Adrenal gland (tissue), 12 donors: ENCODE results near the gene ESM1. TPM values are rescaled to one million over a fixed set of nuclear protein-coding genes. Genes with fewer than 3 reads are reported as not detected.

ENCODE experiments used
- DNase-seq, 7 donors: peaks; one replicate each; pipeline ENCODE4 v3.0.0-alpha.2; 2019 to 2020
- H3K27ac ChIP-seq, 5 donors: fragments of 200-600 bp; sonication (generic) in 4 of 5; 1 replicate in 3 of 5; 2 replicates in 2 of 5; pipeline versions ENCODE4 v1.5.1 to v1.8.0; 2016 to 2020; ENCODE audit warnings: mild to moderate bottlenecking in 1 of 5
- H3K27me3 ChIP-seq: fragments of 200-600 bp; 2 replicates; pipeline ENCODE4 v1.8.0; 2021
- H3K36me3 ChIP-seq, 2 donors: fragments of 200-600 bp; replicated peaks in 1 of 2; 1 replicate in 1 of 2; 2 replicates in 1 of 2; pipeline versions ENCODE4 v1.5.1 to v1.8.0; 2018 to 2022
- H3K4me1 ChIP-seq, 2 donors: fragments of 200-600 bp; replicated peaks in 1 of 2; 1 replicate in 1 of 2; 2 replicates in 1 of 2; pipeline versions ENCODE4 v1.5.1 to v1.8.0; 2018 to 2021
- H3K4me3 ChIP-seq, 4 donors: fragments of 200-600 bp; sonication (generic) in 3 of 4; one replicate each; pipeline ENCODE4 v1.5.1; 2016 to 2018
- H3K9me3 ChIP-seq, 3 donors: fragments of 200-600 bp; sonication (generic) in 1 of 3; replicated peaks in 1 of 3; 1 replicate in 2 of 3; 2 replicates in 1 of 3; pipeline versions ENCODE4 v1.5.1 to v1.8.0; 2016 to 2021
- CTCF ChIP-seq, 6 experiments: fragments of 450-650 bp in 4 of 6; fragments of 200-600 bp in 2 of 6; sonication (generic) in 1 of 6; IDR thresholded peaks; 1 replicate in 5 of 6; 2 replicates in 1 of 6; pipeline versions ENCODE4 v1.5.1 to v1.8.0; 2016 to 2021; ENCODE audit warnings: antibody characterized with exemption in 6 of 6, mild to moderate bottlenecking in 2 of 6, moderate library complexity in 1 of 6
- POLR2A ChIP-seq, 2 donors: fragments of 450-650 bp; IDR thresholded peaks; one replicate each; pipeline ENCODE4 v1.6.1; 2017; ENCODE audit warnings: antibody characterized with exemption in 2 of 2, mild to moderate bottlenecking in 2 of 2, moderate library complexity in 1 of 2
- WGBS, 4 donors: extraction: QIAGEN DNeasy Blood & Tissue Kit in 2 of 4; methylation state at CpG; one replicate each; pipeline versions ENCODE4 v1.1.5 to v1.1.7; 2013 to 2017; 5-methylcytosine and 5-hydroxymethylcytosine counted together
- intact Hi-C, 2 donors: fragments of 100-400 bp; cut with DNase I; formaldehyde crosslinking; loops; one replicate each; pipeline versions ENCODE4 v1.14.1 to v1.15.0; 2022 to 2023
- polyA plus RNA-seq, 3 donors: library from polyadenylated mRNA; stranded (reverse); fragments of 200-250 nt in 2 of 3; fragments of 350-450 nt in 1 of 3; fragmentation: Illumina TruSeq in 1 of 3; extraction: RNeasy Lipid Tissue Mini Kit (QIAGEN cat#74804) in 1 of 3; gene quantifications; one replicate each; pipeline ENCODE4 v1.2.3, GENCODE V29; 2013 to 2014
- total RNA-seq, 9 donors: library from RNA; depleted of rRNA in 4 of 9; stranded (reverse); fragments of >200 nt in 4 of 9; fragments of 120-200 nt in 1 of 9; fragmentation: NEBNext Ultra II Directional in 1 of 9; extraction: Animal tissue kit (Norgen Biotek cat#: 25700) in 1 of 9; gene quantifications; one replicate each; pipeline versions ENCODE4 v1.1.0 to v1.2.4, GENCODE V29; 2013 to 2023
- donor health status: healthy with polysubstance abuse.
- donor health status: Bipolar disorder and iron deficiency.
- donor health status: DM: yes; HTN: yes; CAD: no.
- donor health status: DM: no; HTN: no; CAD: no.
- donor health status: DM: no; HTN: no; CAD: no.
- donor health status: DM: yes; HTN: yes; CAD: no.

Gene ESM1
- total and polyA plus RNA-seq, 12 donors: 0.43 to 5.4 (median 1.3) TPM

- H3K4me3 ChIP-seq: no peak overlapping the region
- H3K27ac ChIP-seq: no peak overlapping the region
- no peaks in the 10 kb centered on the region for H3K36me3 ChIP-seq
- DNase-seq: peak in 2 of 7 donors; percentile 23 to 48
- H3K9me3 ChIP-seq: no peaks in the 10 kb centered on the region
- WGBS, 4 donors: 65 to 66% (median 65%) methylated on average over 7 of the region's 7 CpGs
- TF ChIP-seq POLR2A (IDR thresholded peaks at IDR 0.05) (no peak), CTCF (IDR thresholded peaks at IDR 0.05) (peak; percentile 41 to 67 (median 52))
- intact Hi-C loops: loop anchor here in 1 of 2 donors (10.0 kb wide), 1 partner anchor 200 kb away; no protein-coding TSS in a partner anchor
- no peaks in the 10 kb centered on the region for H3K27me3 ChIP-seq
- H3K4me1 ChIP-seq: no peaks in the 10 kb centered on the region
Observed at GRCh38 chr5:54944364-54944763, 41.0 kb downstream of the ESM1 start.

- Histone ChIP-seq H3K36me3 (no peaks in the 10 kb centered on the region), H3K4me3 (no peak overlapping the region), H3K27me3 (no peaks in the 10 kb centered on the region), H3K4me1 (no peaks in the 10 kb centered on the region), H3K9me3 (no peaks in the 10 kb centered on the region), H3K27ac (no peak overlapping the region)
- no peak for TF ChIP-seq CTCF (IDR thresholded peaks at IDR 0.05)
- TF ChIP-seq POLR2A (IDR thresholded peaks at IDR 0.05): no peak
- 58 to 71% (median 61%) methylated on average over 9 of the region's 9 CpGs for WGBS, 4 donors
- intact Hi-C loops: loop anchor here in 1 of 2 donors (10.0 kb wide), 1 partner anchor 203 kb away; no protein-coding TSS in a partner anchor
- DNase-seq: no peak
Observed at GRCh38 chr5:54942064-54942778, 43.2 kb downstream of the ESM1 start.

GRCh38 chr5:54936201-54936600 is 49.2 kb downstream of the ESM1 start:
- Histone ChIP-seq H3K4me3 (no peak overlapping the region), H3K9me3 (no peaks in the 10 kb centered on the region), H3K36me3 (no peaks in the 10 kb centered on the region), H3K4me1 (no peaks in the 10 kb centered on the region), H3K27me3 (no peaks in the 10 kb centered on the region), H3K27ac (no peak overlapping the region)
- DNase-seq: no peak
- intact Hi-C loops: no loop called here
- 69 to 75% (median 71%) methylated on average over 5 of the region's 5 CpGs for WGBS, 4 donors
- no peak for TF ChIP-seq CTCF (IDR thresholded peaks at IDR 0.05)
- TF ChIP-seq POLR2A (IDR thresholded peaks at IDR 0.05): no peak

- no peak overlapping the region for H3K4me3 ChIP-seq
- H3K27ac ChIP-seq: no peak overlapping the region
- no peaks in the 10 kb centered on the region for H3K27me3 ChIP-seq
- H3K4me1 ChIP-seq: no peaks in the 10 kb centered on the region
- H3K36me3 ChIP-seq: no peaks in the 10 kb centered on the region
- intact Hi-C loops: no loop called here
- TF ChIP-seq POLR2A (IDR thresholded peaks at IDR 0.05) (no peak), CTCF (IDR thresholded peaks at IDR 0.05) (no peak)
- no peaks in the 10 kb centered on the region for H3K9me3 ChIP-seq
- WGBS, 4 donors: 59 to 70% (median 64%) methylated on average over 6 of the region's 6 CpGs
- no peak for DNase-seq
Observed at GRCh38 chr5:54932789-54933188, 52.6 kb downstream of the ESM1 start.
